ENCODE measurements around the gene UBA52. TPM values are rescaled to one million over a fixed set of nuclear protein-coding genes. Genes with fewer than 3 reads are reported as not detected.

Gene UBA52
- total and polyA plus RNA-seq, 2 of the 13 experiments (the other 11 are each of a cell fraction or from before 2014, with no cell fraction given) = 959 to 1,782 TPM

GRCh38 chr19:18610556-18611326 lies 39.1 kb downstream of the UBA52 start (continued):
- TF ChIP-seq HMGXB4 (CRISPR knock-in tag; IDR thresholded peaks at IDR 0.05; ENCODE audit: borderline replicate concordance in 1 of 2, low read depth in 1 of 2) = 0 out of 4 replicates have a peak, but pooled peaks have one; percentile 28 to 41
- TF ChIP-seq ZNF468 (CRISPR knock-in tag; IDR thresholded peaks at IDR 0.05) = no peak
- TF ChIP-seq RXRB (CRISPR knock-in tag; IDR thresholded peaks at IDR 0.05; ENCODE audit: borderline replicate concordance) = peak; percentile 88
- TF ChIP-seq KLF12 (CRISPR knock-in tag; IDR thresholded peaks at IDR 0.05; ENCODE audit: borderline replicate concordance) = peak; percentile 49; the same call in 1 of the 2 replicates
- peak; percentile 67 for TF ChIP-seq ZFX (CRISPR knock-in tag; IDR thresholded peaks at IDR 0.05; ENCODE audit: low read depth)
- TF ChIP-seq, protein P1, sequence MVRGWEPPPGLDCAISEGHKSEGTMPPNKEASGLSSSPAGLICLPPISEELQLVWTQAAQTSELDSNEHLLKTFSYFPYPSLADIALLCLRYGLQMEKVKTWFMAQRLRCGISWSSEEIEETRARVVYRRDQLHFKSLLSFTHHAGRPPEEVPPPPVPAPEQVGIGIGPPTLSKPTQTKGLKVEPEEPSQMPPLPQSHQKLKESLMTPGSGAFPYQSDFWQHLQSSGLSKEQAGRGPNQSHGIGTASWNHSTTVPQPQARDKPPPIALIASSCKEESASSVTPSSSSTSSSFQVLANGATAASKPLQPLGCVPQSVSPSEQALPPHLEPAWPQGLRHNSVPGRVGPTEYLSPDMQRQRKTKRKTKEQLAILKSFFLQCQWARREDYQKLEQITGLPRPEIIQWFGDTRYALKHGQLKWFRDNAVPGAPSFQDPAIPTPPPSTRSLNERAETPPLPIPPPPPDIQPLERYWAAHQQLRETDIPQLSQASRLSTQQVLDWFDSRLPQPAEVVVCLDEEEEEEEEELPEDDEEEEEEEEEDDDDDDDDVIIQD (CRISPR knock-in tag; IDR thresholded peaks at IDR 0.05; ENCODE audit: low read depth) = 0 out of 2 replicates have a peak, but pooled peaks have one; percentile 10
- peak; percentile 91 for TF ChIP-seq MED8 (CRISPR knock-in tag; IDR thresholded peaks at IDR 0.05; ENCODE audit: insufficient replicate concordance)
- TF ChIP-seq, protein P2, sequence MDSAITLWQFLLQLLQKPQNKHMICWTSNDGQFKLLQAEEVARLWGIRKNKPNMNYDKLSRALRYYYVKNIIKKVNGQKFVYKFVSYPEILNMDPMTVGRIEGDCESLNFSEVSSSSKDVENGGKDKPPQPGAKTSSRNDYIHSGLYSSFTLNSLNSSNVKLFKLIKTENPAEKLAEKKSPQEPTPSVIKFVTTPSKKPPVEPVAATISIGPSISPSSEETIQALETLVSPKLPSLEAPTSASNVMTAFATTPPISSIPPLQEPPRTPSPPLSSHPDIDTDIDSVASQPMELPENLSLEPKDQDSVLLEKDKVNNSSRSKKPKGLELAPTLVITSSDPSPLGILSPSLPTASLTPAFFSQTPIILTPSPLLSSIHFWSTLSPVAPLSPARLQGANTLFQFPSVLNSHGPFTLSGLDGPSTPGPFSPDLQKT (CRISPR knock-in tag; IDR thresholded peaks at IDR 0.05; ENCODE audit: borderline replicate concordance) = peak; percentile 66; the same call in 1 of the 2 replicates
- TF ChIP-seq CHD4 (IDR thresholded peaks at IDR 0.05; ENCODE audit: borderline replicate concordance, low read length) = peak; percentile 76; the same call in 1 of the 2 replicates
- TF ChIP-seq KLF16 (CRISPR knock-in tag; IDR thresholded peaks at IDR 0.05) = peak in 1 of 2 experiments; percentile 53; a peak in 2 of 4 replicates
- TF ChIP-seq ZNF883 (CRISPR knock-in tag; IDR thresholded peaks at IDR 0.05; ENCODE audit: not compliant biosample characterization) = peak; percentile 58
- TF ChIP-seq ZNF558 (CRISPR knock-in tag; IDR thresholded peaks at IDR 0.05; ENCODE audit: borderline replicate concordance) = no peak
- TF ChIP-seq, protein P3, sequence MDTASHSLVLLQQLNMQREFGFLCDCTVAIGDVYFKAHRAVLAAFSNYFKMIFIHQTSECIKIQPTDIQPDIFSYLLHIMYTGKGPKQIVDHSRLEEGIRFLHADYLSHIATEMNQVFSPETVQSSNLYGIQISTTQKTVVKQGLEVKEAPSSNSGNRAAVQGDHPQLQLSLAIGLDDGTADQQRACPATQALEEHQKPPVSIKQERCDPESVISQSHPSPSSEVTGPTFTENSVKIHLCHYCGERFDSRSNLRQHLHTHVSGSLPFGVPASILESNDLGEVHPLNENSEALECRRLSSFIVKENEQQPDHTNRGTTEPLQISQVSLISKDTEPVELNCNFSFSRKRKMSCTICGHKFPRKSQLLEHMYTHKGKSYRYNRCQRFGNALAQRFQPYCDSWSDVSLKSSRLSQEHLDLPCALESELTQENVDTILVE (CRISPR knock-in tag; IDR thresholded peaks at IDR 0.05) = peak; percentile 82; the same call in 1 of the 2 replicates
- TF ChIP-seq NCOR1 (IDR thresholded peaks at IDR 0.05; ENCODE audit: borderline replicate concordance, low read length) = peak; percentile 79; the same call in 1 of the 2 replicates
- peak; percentile 38; the same call in 1 of the 2 replicates for TF ChIP-seq MEF2D (CRISPR knock-in tag; IDR thresholded peaks at IDR 0.05)
- TF ChIP-seq NONO (IDR thresholded peaks at IDR 0.05) = no peak
- no peak; the same call in none of the 2 replicates for TF ChIP-seq NONO (CRISPR knock-in tag; conservative IDR thresholded peaks at IDR 0.05)
- TF ChIP-seq ZNF292 (CRISPR knock-in tag; IDR thresholded peaks at IDR 0.05; ENCODE audit: borderline replicate concordance, low read depth) = peak; percentile 51; the same call in 1 of the 2 replicates
- 0 out of 2 replicates have a peak, but pooled peaks have one; percentile 39 for TF ChIP-seq KLF15 (CRISPR knock-in tag; IDR thresholded peaks at IDR 0.05; ENCODE audit: borderline replicate concordance)
